Astrocyte (in vitro differentiated cells and primary cell): ENCODE results near the gene ZFAND2B. TPM values are rescaled to one million over a fixed set of nuclear protein-coding genes. Genes with fewer than 3 reads are reported as not detected.

Experiments used
- DNase-seq: peaks from one replicate; pipeline ENCODE4 v3.0.0-alpha.2; 2010; ENCODE audit warnings: low read depth
- FAIRE-seq: peaks from 2 replicates; lab custom pipeline; 2011; peaks lifted over from hg19 to GRCh38; lab: Jason Lieb, UNC
- H2AFZ ChIP-seq: 2 replicates; pipeline ENCODE4 v1.6.0; 2012; ENCODE audit warnings: low read depth, low read length, inconsistent platforms
- H3K27ac ChIP-seq: 2 replicates; pipeline ENCODE4 v1.5.1; 2011; ENCODE audit warnings: low read depth, low read length, inconsistent platforms
- H3K27me3 ChIP-seq: 2 replicates; pipeline ENCODE4 v1.6.0; 2011; ENCODE audit warnings: low read length, inconsistent platforms; ENCODE audit not compliant: insufficient read depth
- H3K36me3 ChIP-seq: 2 replicates; pipeline ENCODE4 v1.5.1; 2011; ENCODE audit warnings: low read length, inconsistent platforms; ENCODE audit not compliant: insufficient read depth
- H3K4me1 ChIP-seq: 2 replicates; pipeline ENCODE4 v1.5.1; 2011; ENCODE audit warnings: low read length, inconsistent platforms; ENCODE audit not compliant: insufficient read depth
- H3K4me2 ChIP-seq: 2 replicates; pipeline ENCODE4 v1.6.0; 2012; ENCODE audit warnings: low read length, inconsistent platforms
- H3K4me3 ChIP-seq: 2 replicates; pipeline ENCODE4 v1.5.1; 2011; ENCODE audit warnings: low read depth, mild to moderate bottlenecking, low read length, inconsistent platforms; ENCODE audit not compliant: insufficient read depth
- H3K79me2 ChIP-seq: 2 replicates; pipeline ENCODE4 v1.6.0; 2012; ENCODE audit warnings: mild to moderate bottlenecking, low read length, inconsistent platforms; ENCODE audit not compliant: insufficient read depth
- H3K9ac ChIP-seq: 2 replicates; pipeline ENCODE4 v1.6.0; 2012; ENCODE audit warnings: mild to moderate bottlenecking, low read length, inconsistent platforms
- H3K9me3 ChIP-seq: 2 replicates; pipeline ENCODE4 v1.5.1; 2012; ENCODE audit warnings: low read depth, mild to moderate bottlenecking, low read length, inconsistent platforms; ENCODE audit not compliant: insufficient read depth
- H4K20me1 ChIP-seq: 2 replicates; pipeline ENCODE4 v1.6.0; 2012; ENCODE audit warnings: low read length, inconsistent platforms; ENCODE audit not compliant: insufficient read depth
- H3K27ac Mint-ChIP-seq: one replicate; pipeline ENCODE4 v1.8.0; 2021; ENCODE audit warnings: mild to moderate bottlenecking, mixed read lengths; ENCODE audit not compliant: unreplicated experiment
- H3K27me3 Mint-ChIP-seq: one replicate; pipeline ENCODE4 v1.8.0; 2021; ENCODE audit warnings: low read depth, mixed read lengths; ENCODE audit not compliant: unreplicated experiment
- H3K36me3 Mint-ChIP-seq: one replicate; pipeline ENCODE4 v1.8.0; 2021; ENCODE audit warnings: low read depth, mixed read lengths; ENCODE audit not compliant: unreplicated experiment
- H3K4me1 Mint-ChIP-seq: one replicate; pipeline ENCODE4 v1.8.0; 2021; ENCODE audit warnings: low read depth, mixed read lengths; ENCODE audit not compliant: unreplicated experiment
- H3K4me3 Mint-ChIP-seq: one replicate; pipeline ENCODE4 v1.8.0; 2021; ENCODE audit warnings: mild to moderate bottlenecking, moderate library complexity, mixed read lengths; ENCODE audit not compliant: unreplicated experiment
- H3K9me3 Mint-ChIP-seq: one replicate; pipeline ENCODE4 v1.8.0; 2021; ENCODE audit warnings: mild to moderate bottlenecking, mixed read lengths; ENCODE audit not compliant: unreplicated experiment
- CTCF ChIP-seq: IDR thresholded peaks from 2 replicates; pipeline ENCODE4 v1.5.1; 2011; ENCODE audit warnings: low read depth, mild to moderate bottlenecking, inconsistent platforms, low read length, moderate library complexity; ENCODE audit not compliant: insufficient read depth
- EZH2 ChIP-seq: IDR thresholded peaks from 2 replicates; pipeline ENCODE4 v1.6.1; 2012; ENCODE audit warnings: mild to moderate bottlenecking, low read length, inconsistent platforms; ENCODE audit not compliant: insufficient read depth
- total RNA-seq: library from RNA; stranded (reverse); gene quantifications from 2 replicates; pipeline ENCODE4 v1.2.1, GENCODE V29; 2021

Gene ZFAND2B
- total RNA-seq, 1 donor from 2014 or later, result 24.0 TPM

- peaks cover 14% of the 10 kb centered on the region for H3K4me1 Mint-ChIP-seq
These were observed 29.6 kb upstream of the ZFAND2B start, which contains the start of gene CNPPD1 for GRCh38 chr2:219176818-219177551. Gene CNPPD1 (minus strand): TSS chr2:219176925. CDS start chr2:219176828, 97 bp downstream.

GRCh38 chr2:219177552-219178376, 28.8 kb upstream of the ZFAND2B start, which contains the start of gene RETREG2:
Gene RETREG2 (plus strand): TSS chr2:219178275. CDS start chr2:219178353, 78 bp downstream.
- Histone ChIP-seq H3K27me3 (no peaks in the 10 kb centered on the region), H3K4me2 (peak within 1 kb of the TSS; percentile 96), H3K4me1 (peaks cover 23% of the 10 kb centered on the region), H3K79me2 (peaks cover 43% of the 10 kb centered on the region), H3K9me3 (no peaks in the 10 kb centered on the region), H3K27ac (peak within 1 kb of the TSS; percentile 94), H2AFZ (peak within 1 kb of the TSS; percentile 87), H3K9ac (peak within 1 kb of the TSS; percentile 87), H3K36me3 (peaks cover 14% of the 10 kb centered on the region), H4K20me1 (peaks cover 29% of the 10 kb centered on the region), H3K4me3 (peak within 1 kb of the TSS; percentile 71)
- Mint-ChIP-seq H3K4me3 (peak within 1 kb of the TSS; percentile 95), H3K4me1 (peaks cover 14% of the 10 kb centered on the region), H3K27me3 (no peaks in the 10 kb centered on the region), H3K9me3 (peaks cover 1% of the 10 kb centered on the region), H3K36me3 (peaks cover 19% of the 10 kb centered on the region), H3K27ac (peak within 1 kb of the TSS; percentile 92)
- DNase-seq, result peak; percentile 69
- FAIRE-seq, result peak; percentile 75
- TF ChIP-seq CTCF (no peak), EZH2 (no peak)

More at GRCh38 chr2:219176818-219177551, 29.6 kb upstream of the ZFAND2B start, which contains the start of gene CNPPD1:
- FAIRE-seq, result no peak
- DNase-seq, result peak; percentile 47
- Mint-ChIP-seq H3K27me3 (no peaks in the 10 kb centered on the region), H3K36me3 (peaks cover 19% of the 10 kb centered on the region), H3K9me3 (peaks cover 1% of the 10 kb centered on the region), H3K27ac (peak within 1 kb of the TSS; percentile 92), H3K4me3 (peak within 1 kb of the TSS; percentile 90)
- Histone ChIP-seq H3K27me3 (no peaks in the 10 kb centered on the region), H3K4me2 (peak within 1 kb of the TSS; percentile 96), H4K20me1 (peaks cover 32% of the 10 kb centered on the region), H3K79me2 (peaks cover 43% of the 10 kb centered on the region), H3K4me3 (peak within 1 kb of the TSS; percentile 71), H3K9me3 (no peaks in the 10 kb centered on the region), H3K4me1 (peaks cover 23% of the 10 kb centered on the region), H3K36me3 (peaks cover 13% of the 10 kb centered on the region), H2AFZ (peak within 1 kb of the TSS; percentile 87), H3K27ac (peak within 1 kb of the TSS; percentile 94), H3K9ac (peak within 1 kb of the TSS; percentile 87)
- TF ChIP-seq CTCF, result no peak
- TF ChIP-seq EZH2, result no peak
